ENCODE results near the gene ATP2A2. TPM values are rescaled to one million over a fixed set of nuclear protein-coding genes. Genes with fewer than 3 reads are reported as not detected.

ATP2A2 gene
- total and polyA plus RNA-seq, 4 experiments from 2014 or later: 1.8 to 91.0 (median 48.0) TPM

DNA sequence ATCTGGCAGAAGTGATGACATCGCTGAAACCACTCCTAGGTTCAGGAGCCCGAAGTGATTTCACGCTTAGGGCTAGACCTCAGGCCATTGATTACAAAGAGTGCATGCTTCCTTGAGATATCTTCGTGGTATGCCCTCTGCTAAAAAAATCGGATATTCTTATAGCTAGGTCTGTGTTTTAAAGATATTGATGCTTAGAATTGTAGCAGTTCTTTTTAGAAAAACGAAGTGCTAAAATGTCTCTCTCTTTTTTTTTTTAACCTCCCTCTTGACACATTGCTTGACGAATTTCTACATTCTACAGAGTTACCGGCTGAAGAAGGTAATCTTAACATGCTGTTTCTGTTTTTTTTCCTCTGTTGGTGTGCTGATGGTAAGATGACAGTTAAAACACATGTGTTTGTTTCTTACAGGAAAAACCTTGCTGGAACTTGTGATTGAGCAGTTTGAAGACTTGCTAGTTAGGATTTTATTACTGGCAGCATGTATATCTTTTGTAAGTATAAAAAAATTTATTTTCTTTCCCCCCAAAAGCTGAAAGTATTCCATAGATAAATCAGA, 1.3 kb downstream of the ATP2A2 start:
- Mint-ChIP-seq H3K36me3 (peaks cover 10 to 36% of the 10 kb centered on the region in 2 donors), H3K9me3 (no peaks in the 10 kb centered on the region), H3K4me3 (peak overlapping the region; percentile 78 to 94 (median 92)), H3K4me1 (peaks cover 44 to 67% (median 54%) of the 10 kb centered on the region in 4 donors), H3K27me3 (no peaks in the 10 kb centered on the region), H3K27ac (peak overlapping the region; percentile 89 to 98 (median 93))
- ChIA-PET CTCF (ENCODE audit: partially characterized antibody) (interaction anchor here (2.8 kb wide), 1 partner anchor 149 kb away, joined by 11 read pairs; no protein-coding TSS in a partner anchor), POLR2A (ENCODE audit: partially characterized antibody) (interaction anchor here (0.8 to 3.1 kb wide), 8 partner anchors 11 to 220 kb away, joined by 3 to 25 read pairs (median 6); partner anchors contain the start of genes ARPC3, RAD9B and VPS29)
- Histone ChIP-seq H3K9me3 (ENCODE audit: control insufficient read depth in 1 of 2, low read length in 2 of 2) (no peaks in the 10 kb centered on the region), H3K27ac (ENCODE audit: low read depth, low read length) (peak overlapping the region; percentile 84), H3K27me3 (ENCODE audit: insufficient read depth, low read length) (no peaks in the 10 kb centered on the region), H3K36me3 (ENCODE audit: insufficient read depth, low read length) (no peaks in the 10 kb centered on the region), H3K4me3 (ENCODE audit: low read length in 2 of 2) (peak overlapping the region; percentile 80 to 88), H3K4me1 (ENCODE audit: insufficient read depth, low read length) (peaks cover 61% of the 10 kb centered on the region)
- DNase-seq: peak in 1 of 5 donors; percentile 30
- intact Hi-C loops (cut with micrococcal nuclease): loop anchor here (5.0 kb wide), 2 partner anchors 170 to 460 kb away; partner anchors contain the start of genes ARPC3 and PPP1CC

DNA sequence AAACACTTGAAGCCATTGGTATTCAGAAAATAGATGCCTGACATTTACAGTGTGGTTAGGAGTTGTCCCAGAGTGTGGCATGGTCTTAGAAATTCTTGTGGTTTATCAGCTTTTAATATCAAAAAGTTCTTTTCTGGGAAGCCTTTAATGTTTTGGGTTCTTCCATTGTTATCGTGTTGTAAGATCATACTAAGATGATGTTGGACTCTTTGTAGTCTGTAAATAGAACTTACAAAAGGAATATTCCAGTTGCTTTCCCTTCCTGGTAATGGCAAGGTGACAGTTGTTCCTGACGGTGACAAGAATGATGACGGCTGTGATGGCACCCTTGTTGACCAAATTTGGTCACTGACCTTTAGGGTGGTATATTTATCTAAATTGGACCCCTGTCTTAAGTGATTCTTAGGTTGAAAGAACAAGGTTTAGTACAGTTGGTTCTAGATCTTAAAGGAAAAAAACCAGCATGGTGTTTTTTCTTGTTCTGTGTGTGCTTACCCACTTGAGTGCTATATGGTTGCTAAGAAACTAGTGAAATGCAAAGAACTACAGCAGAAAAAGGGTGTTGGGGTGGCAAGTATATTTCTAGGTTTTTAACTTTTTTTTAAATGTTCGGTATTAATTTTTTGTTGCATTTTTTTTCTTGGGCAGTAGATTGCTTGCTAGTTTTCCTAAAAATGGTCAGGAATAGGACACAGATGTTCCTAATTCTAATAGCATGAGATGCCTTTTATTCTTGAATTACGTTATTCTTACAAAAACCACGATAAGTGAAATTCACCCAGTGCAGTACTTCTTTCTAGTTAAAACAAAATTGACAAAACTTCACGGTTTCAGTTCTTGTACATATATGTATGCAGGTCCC, 2.1 kb downstream of the ATP2A2 start:
- Histone ChIP-seq H3K27ac (ENCODE audit: low read depth, low read length) (peak overlapping the region; percentile 84), H3K36me3 (ENCODE audit: insufficient read depth, low read length) (no peaks in the 10 kb centered on the region), H3K27me3 (ENCODE audit: insufficient read depth, low read length) (no peaks in the 10 kb centered on the region), H3K4me3 (ENCODE audit: low read length in 2 of 2) (peak overlapping the region in 1 of 2 donors; percentile 80), H3K4me1 (ENCODE audit: insufficient read depth, low read length) (peaks cover 70% of the 10 kb centered on the region), H3K9me3 (ENCODE audit: control insufficient read depth in 1 of 2, low read length in 2 of 2) (no peaks in the 10 kb centered on the region)
- POLR2A ChIA-PET (ENCODE audit: partially characterized antibody): interaction anchor here (0.8 to 3.1 kb wide), 6 partner anchors 10 to 167 kb away, joined by 4 to 25 read pairs (median 8); partner anchors contain the start of gene ARPC3
- Mint-ChIP-seq H3K27me3 (no peaks in the 10 kb centered on the region), H3K4me1 (peaks cover 44 to 73% (median 57%) of the 10 kb centered on the region in 4 donors), H3K4me3 (peak overlapping the region; percentile 78 to 94 (median 92)), H3K36me3 (peaks cover 10 to 42% of the 10 kb centered on the region in 2 donors), H3K9me3 (no peaks in the 10 kb centered on the region), H3K27ac (peak overlapping the region; percentile 74 to 98 (median 91))
- CTCF ChIA-PET (ENCODE audit: partially characterized antibody): no interaction called here
- DNase-seq: peak in 3 of 5 donors; percentile 14 to 31 (median 23)
- intact Hi-C loops (cut with micrococcal nuclease): loop anchor here (5.0 kb wide), 2 partner anchors 169 to 459 kb away; partner anchors contain the start of genes ARPC3 and PPP1CC

DNA sequence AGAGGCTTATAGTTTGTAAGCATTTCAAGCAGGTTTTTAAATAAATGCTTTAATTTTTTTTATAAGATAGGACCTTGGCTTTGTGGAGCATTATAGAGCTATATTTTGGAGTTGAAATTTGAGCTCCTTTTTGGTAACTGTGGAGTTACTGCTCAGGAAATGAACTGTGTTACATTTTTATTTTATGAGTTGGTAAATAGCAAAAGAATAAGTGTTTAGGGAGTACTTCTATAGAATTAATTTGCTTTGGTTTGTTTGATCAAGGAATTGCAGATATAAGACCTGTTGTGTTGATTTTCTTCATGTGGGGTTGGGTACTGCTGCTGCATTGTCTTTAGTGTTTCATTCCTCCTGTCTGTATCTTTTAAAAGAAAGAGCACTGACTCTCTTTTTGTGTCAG, 3.5 kb downstream of the ATP2A2 start:
- Histone ChIP-seq H3K27ac (ENCODE audit: low read depth, low read length) (no peak overlapping the region), H3K9me3 (ENCODE audit: control insufficient read depth in 1 of 2, low read length in 2 of 2) (no peaks in the 10 kb centered on the region), H3K4me1 (ENCODE audit: insufficient read depth, low read length) (peaks cover 82% of the 10 kb centered on the region), H3K36me3 (ENCODE audit: insufficient read depth, low read length) (no peaks in the 10 kb centered on the region), H3K4me3 (ENCODE audit: low read length in 2 of 2) (peak overlapping the region in 1 of 2 donors; percentile 12), H3K27me3 (ENCODE audit: insufficient read depth, low read length) (no peaks in the 10 kb centered on the region)
- POLR2A ChIA-PET (ENCODE audit: partially characterized antibody): interaction anchor here (0.7 kb wide), 1 partner anchor 181 kb away, joined by 3 read pairs; no protein-coding TSS in a partner anchor
- H3K9me3 Mint-ChIP-seq: no peaks in the 10 kb centered on the region
- no peaks in the 10 kb centered on the region for H3K27me3 Mint-ChIP-seq
- peak overlapping the region; percentile 29 to 94 (median 80) for H3K4me3 Mint-ChIP-seq
- peak overlapping the region in 5 of 7 donors; percentile 5 to 72 (median 33) for H3K27ac Mint-ChIP-seq
- H3K4me1 Mint-ChIP-seq: peaks cover 55 to 83% (median 69%) of the 10 kb centered on the region in 4 donors
- DNase-seq: no peak
- peaks cover 14 to 54% of the 10 kb centered on the region in 2 donors for H3K36me3 Mint-ChIP-seq
- intact Hi-C loops (cut with micrococcal nuclease): loop anchor here (1.0 to 5.0 kb wide), 3 partner anchors 120 to 458 kb away; partner anchors contain the start of genes ARPC3 and PPP1CC
- CTCF ChIA-PET (ENCODE audit: partially characterized antibody): no interaction called here

DNA sequence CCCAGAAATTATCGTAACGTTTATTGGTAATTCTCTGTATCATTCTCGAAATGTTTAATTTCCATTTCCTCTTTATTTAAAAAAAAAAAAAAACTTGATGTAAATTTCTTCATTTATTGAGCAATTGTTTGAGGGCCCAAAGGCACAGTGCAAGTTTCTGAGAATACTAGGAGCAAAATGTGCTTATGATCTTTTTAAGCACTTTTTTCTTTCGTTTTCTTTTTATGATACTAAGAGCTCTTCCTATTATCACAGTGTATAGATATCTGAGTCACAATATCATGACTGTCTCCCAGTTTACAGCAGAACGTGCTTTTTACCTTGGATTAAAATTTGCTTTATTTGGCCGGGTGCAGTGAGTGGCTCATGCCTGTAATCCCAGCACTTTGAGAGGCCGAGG, 5.6 kb downstream of the ATP2A2 start:
- Histone ChIP-seq H3K36me3 (ENCODE audit: insufficient read depth, low read length) (peaks cover 7% of the 10 kb centered on the region), H3K4me3 (ENCODE audit: low read length in 2 of 2) (no peak overlapping the region), H3K27me3 (ENCODE audit: insufficient read depth, low read length) (no peaks in the 10 kb centered on the region), H3K9me3 (ENCODE audit: control insufficient read depth in 1 of 2, low read length in 2 of 2) (no peaks in the 10 kb centered on the region), H3K27ac (ENCODE audit: low read depth, low read length) (no peak overlapping the region), H3K4me1 (ENCODE audit: insufficient read depth, low read length) (peaks cover 81% of the 10 kb centered on the region)
- intact Hi-C loops (cut with micrococcal nuclease): no loop called here
- ChIA-PET CTCF (ENCODE audit: partially characterized antibody) (no interaction called here), POLR2A (ENCODE audit: partially characterized antibody) (no interaction called here)
- Mint-ChIP-seq H3K27me3 (no peaks in the 10 kb centered on the region), H3K4me3 (peak overlapping the region; percentile 40 to 93 (median 76)), H3K9me3 (no peaks in the 10 kb centered on the region), H3K36me3 (peaks cover 19 to 70% of the 10 kb centered on the region in 2 donors), H3K4me1 (peaks cover 57 to 80% (median 68%) of the 10 kb centered on the region in 4 donors), H3K27ac (peak overlapping the region; percentile 5 to 91 (median 86))
- DNase-seq: no peak

DNA sequence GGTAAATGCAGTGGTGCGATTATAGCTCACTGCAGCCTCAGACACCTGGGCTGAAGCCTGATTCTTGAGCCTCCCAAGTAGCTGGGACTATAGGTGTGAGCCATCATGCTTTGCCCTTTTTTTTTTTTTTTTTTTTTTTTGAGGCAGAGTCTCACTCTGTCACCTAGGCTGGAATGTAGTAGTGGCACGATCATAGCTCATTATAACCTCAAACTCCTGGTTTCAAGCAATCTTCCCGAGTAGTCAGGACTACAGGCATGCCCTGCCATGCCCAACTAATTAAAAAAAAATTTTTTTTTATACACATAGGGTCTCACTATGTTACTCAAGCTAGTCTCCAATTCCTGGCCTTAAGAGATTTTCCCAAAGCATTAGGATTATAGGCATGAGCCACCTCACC, 6.9 kb downstream of the ATP2A2 start:
- ChIA-PET CTCF (ENCODE audit: partially characterized antibody) (interaction anchor here (0.7 to 2.0 kb wide), 4 partner anchors 9 to 222 kb away, joined by 3 to 5 read pairs (median 3); no protein-coding TSS in a partner anchor), POLR2A (ENCODE audit: partially characterized antibody) (interaction anchor here (0.6 kb wide), 1 partner anchor 1132 kb away, joined by 3 read pairs; no protein-coding TSS in a partner anchor)
- H3K4me1 ChIP-seq (ENCODE audit: insufficient read depth, low read length): peaks cover 72% of the 10 kb centered on the region
- Mint-ChIP-seq H3K4me1 (peaks cover 49 to 70% (median 59%) of the 10 kb centered on the region in 4 donors), H3K4me3 (peak overlapping the region in 2 of 8 donors; percentile 13 to 30), H3K27ac (no peak overlapping the region), H3K27me3 (no peaks in the 10 kb centered on the region), H3K36me3 (peaks cover 19 to 74% of the 10 kb centered on the region in 2 donors), H3K9me3 (no peaks in the 10 kb centered on the region)
- H3K27me3 ChIP-seq (ENCODE audit: insufficient read depth, low read length): no peaks in the 10 kb centered on the region
- H3K4me3 ChIP-seq (ENCODE audit: low read length in 2 of 2): no peak overlapping the region
- H3K27ac ChIP-seq (ENCODE audit: low read depth, low read length): no peak overlapping the region
- H3K9me3 ChIP-seq (ENCODE audit: control insufficient read depth in 1 of 2, low read length in 2 of 2): no peaks in the 10 kb centered on the region
- no peak for DNase-seq
- peaks cover 17% of the 10 kb centered on the region for H3K36me3 ChIP-seq (ENCODE audit: insufficient read depth, low read length)
- intact Hi-C loops (cut with micrococcal nuclease): no loop called here

DNA sequence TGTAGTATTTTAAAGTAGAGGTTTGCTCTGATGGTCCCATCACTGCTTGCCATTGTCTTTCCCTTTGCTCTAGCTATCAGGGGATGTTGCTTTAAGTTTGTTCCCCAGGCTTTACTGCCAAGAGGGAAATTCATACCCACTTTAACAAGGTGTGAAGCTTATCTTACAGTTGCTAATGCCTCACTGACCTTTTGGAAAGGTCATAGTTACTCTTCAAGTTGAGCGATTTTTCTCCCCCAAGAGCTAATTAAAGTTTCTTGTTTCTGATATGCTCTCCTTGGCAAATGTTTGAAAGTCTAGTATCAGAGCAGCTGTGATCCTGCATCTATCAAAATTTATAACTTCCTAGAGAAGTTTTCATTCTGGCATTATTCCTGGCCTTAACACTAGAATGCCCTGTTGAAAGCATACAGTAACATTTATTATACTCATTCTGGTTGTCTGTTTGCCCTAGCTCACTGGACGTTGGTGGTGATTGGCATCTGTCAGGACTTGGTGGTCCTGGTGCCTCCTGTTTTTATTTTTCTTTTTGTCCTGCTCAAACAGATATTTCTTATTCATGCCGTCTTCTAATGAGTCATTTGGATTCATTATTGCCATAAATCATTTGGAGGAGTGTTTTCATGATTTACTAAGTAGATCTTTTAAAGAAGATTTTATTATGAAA, 8.1 kb downstream of the ATP2A2 start:
- no peaks in the 10 kb centered on the region for H3K9me3 Mint-ChIP-seq
- no peaks in the 10 kb centered on the region for H3K27me3 ChIP-seq (ENCODE audit: insufficient read depth, low read length)
- H3K4me3 Mint-ChIP-seq: peak overlapping the region in 5 of 8 donors; percentile 8 to 66 (median 56)
- no peaks in the 10 kb centered on the region for H3K27me3 Mint-ChIP-seq
- ChIA-PET POLR2A (ENCODE audit: partially characterized antibody) (interaction anchor here (1.3 to 2.2 kb wide), 2 partner anchors 9 to 18 kb away, joined by 3 to 9 read pairs; partner anchors contain the start of gene ATP2A2), CTCF (ENCODE audit: partially characterized antibody) (interaction anchor here (0.8 to 2.0 kb wide), 3 partner anchors 33 to 221 kb away, joined by 3 to 5 read pairs (median 3); no protein-coding TSS in a partner anchor)
- H3K4me1 ChIP-seq (ENCODE audit: insufficient read depth, low read length): peaks cover 60% of the 10 kb centered on the region
- H3K4me1 Mint-ChIP-seq: peaks cover 40 to 62% (median 49%) of the 10 kb centered on the region in 4 donors
- H3K9me3 ChIP-seq (ENCODE audit: control insufficient read depth in 1 of 2, low read length in 2 of 2): no peaks in the 10 kb centered on the region
- peaks cover 18% of the 10 kb centered on the region for H3K36me3 ChIP-seq (ENCODE audit: insufficient read depth, low read length)
- no peak for DNase-seq
- peaks cover 24 to 70% of the 10 kb centered on the region in 2 donors for H3K36me3 Mint-ChIP-seq
- peak overlapping the region in 4 of 7 donors; percentile 33 to 82 (median 76) for H3K27ac Mint-ChIP-seq
- no peak overlapping the region for H3K27ac ChIP-seq (ENCODE audit: low read depth, low read length)
- H3K4me3 ChIP-seq (ENCODE audit: low read length in 2 of 2): no peak overlapping the region
- intact Hi-C loops (cut with micrococcal nuclease): no loop called here

All from CD4-positive, alpha-beta memory T cell (primary cell).